Measurements from ENCODE around the gene MCTP2. TPM values are rescaled to one million over a fixed set of nuclear protein-coding genes. Genes with fewer than 3 reads are reported as not detected.

The MCTP2 gene
- total and polyA plus RNA-seq, 2 of the 13 experiments (the other 11 are each of a cell fraction or from before 2014, with no cell fraction given): 5.1 to 8.6 TPM

DNA sequence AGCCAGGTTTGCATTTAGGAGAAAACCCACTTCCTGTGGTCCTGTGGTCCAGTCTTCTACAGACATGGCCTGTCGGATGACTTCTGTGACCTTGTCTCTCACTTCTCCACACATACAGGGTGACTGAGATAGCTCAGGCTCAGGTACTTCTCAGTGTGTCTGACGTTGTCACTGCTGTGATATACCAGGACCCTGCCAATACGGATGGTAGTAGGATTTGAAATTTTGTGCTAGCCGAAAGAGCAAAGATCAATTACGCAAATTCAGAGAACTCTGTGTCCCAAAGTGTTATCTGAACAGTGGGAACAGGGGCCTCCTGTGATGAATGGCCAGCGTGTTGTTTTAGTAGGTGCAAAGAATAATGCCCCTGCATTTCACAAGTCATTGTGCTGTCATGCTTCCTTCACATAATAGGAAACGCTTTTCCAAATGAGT is 128.9 kb downstream of the MCTP2 start:
- Histone ChIP-seq H3K36me3 (replicated peaks in 1 of 2; ENCODE audit: control insufficient read depth in 1 of 2, insufficient read depth in 2 of 2, low read length in 2 of 2) (no peaks in the 10 kb centered on the region), H3K27me3 (ENCODE audit: control insufficient read depth in 1 of 2, insufficient read depth in 2 of 2, low read length in 2 of 2) (no peaks in the 10 kb centered on the region), H3K4me1 (ENCODE audit: insufficient read depth, low read length) (0 out of 2 replicates have a peak, but pooled peaks cover 10% of the 10 kb centered on the region), H3K27ac (ENCODE audit: extremely low read length, insufficient read depth, low read length) (no peak overlapping the region), H2AFZ (ENCODE audit: low read length) (no peak overlapping the region), H3K4me2 (ENCODE audit: low read depth, low read length) (no peak overlapping the region), H4K20me1 (ENCODE audit: insufficient read depth, low read length) (no peaks in the 10 kb centered on the region), H3K79me2 (ENCODE audit: insufficient read depth, low read length) (no peaks in the 10 kb centered on the region), H3K4me3 (replicated peaks in 1 of 3; ENCODE audit: insufficient read depth in 1 of 3, low read depth in 2 of 3, low read length in 3 of 3) (no peak overlapping the region), H3K9ac (ENCODE audit: insufficient read depth, low read depth, low read length) (no peak overlapping the region), H3K9me3 (ENCODE audit: low read length) (no peaks in the 10 kb centered on the region)
- WGBS (ENCODE audit: low lambda C conversion rate): 21% methylated on average over 5 of the region's 7 CpGs
- FAIRE-seq (no peak), ATAC-seq (peak; percentile 40), DNase-seq (ENCODE audit: low spot score) (peak; percentile 55)
- TF ChIP-seq SMYD3 (CRISPR knock-in tag; IDR thresholded peaks at IDR 0.05) (no peak), ZNF180 (CRISPR knock-in tag; IDR thresholded peaks at IDR 0.05; ENCODE audit: borderline replicate concordance, low read depth) (no peak), ZNF383 (CRISPR knock-in tag; IDR thresholded peaks at IDR 0.05; ENCODE audit: borderline replicate concordance) (no peak), GTF3A (CRISPR knock-in tag; conservative IDR thresholded peaks at IDR 0.05) (no peak), DMAP1 (CRISPR knock-in tag; IDR thresholded peaks at IDR 0.05) (no peak), BORCS8-MEF2B (CRISPR knock-in tag; IDR thresholded peaks at IDR 0.05) (no peak), ETV6 (CRISPR knock-in tag; conservative IDR thresholded peaks at IDR 0.05) (no peak), TEAD3 (CRISPR knock-in tag; optimal IDR thresholded peaks at IDR 0.05; ENCODE audit: borderline replicate concordance) (no peak), ZNF3 (CRISPR knock-in tag; IDR thresholded peaks at IDR 0.05) (no peak), WIZ (CRISPR knock-in tag; IDR thresholded peaks at IDR 0.05) (no peak), ZNF749 (CRISPR knock-in tag; IDR thresholded peaks at IDR 0.05; ENCODE audit: borderline replicate concordance) (no peak), SOX13 (IDR thresholded peaks at IDR 0.05) (peak; percentile 18; the same call in 1 of the 2 replicates), SOX13 (CRISPR knock-in tag; conservative IDR thresholded peaks at IDR 0.05 in 1 of 2, IDR thresholded peaks at IDR 0.05 in 1 of 2) (peak in 1 of 2 experiments; percentile 24; a peak in 1 of 4 replicates), RARA (CRISPR knock-in tag; IDR thresholded peaks at IDR 0.05) (no peak), SOX6 (IDR thresholded peaks at IDR 0.05) (no peak), SOX6 (CRISPR knock-in tag; IDR thresholded peaks at IDR 0.05) (0 out of 2 replicates have a peak, but pooled peaks have one; percentile 25), HNF4A (CRISPR knock-in tag; IDR thresholded peaks at IDR 0.05) (0 out of 2 replicates have a peak, but pooled peaks have one; percentile 21)
- TF ChIP-seq, protein P1, sequence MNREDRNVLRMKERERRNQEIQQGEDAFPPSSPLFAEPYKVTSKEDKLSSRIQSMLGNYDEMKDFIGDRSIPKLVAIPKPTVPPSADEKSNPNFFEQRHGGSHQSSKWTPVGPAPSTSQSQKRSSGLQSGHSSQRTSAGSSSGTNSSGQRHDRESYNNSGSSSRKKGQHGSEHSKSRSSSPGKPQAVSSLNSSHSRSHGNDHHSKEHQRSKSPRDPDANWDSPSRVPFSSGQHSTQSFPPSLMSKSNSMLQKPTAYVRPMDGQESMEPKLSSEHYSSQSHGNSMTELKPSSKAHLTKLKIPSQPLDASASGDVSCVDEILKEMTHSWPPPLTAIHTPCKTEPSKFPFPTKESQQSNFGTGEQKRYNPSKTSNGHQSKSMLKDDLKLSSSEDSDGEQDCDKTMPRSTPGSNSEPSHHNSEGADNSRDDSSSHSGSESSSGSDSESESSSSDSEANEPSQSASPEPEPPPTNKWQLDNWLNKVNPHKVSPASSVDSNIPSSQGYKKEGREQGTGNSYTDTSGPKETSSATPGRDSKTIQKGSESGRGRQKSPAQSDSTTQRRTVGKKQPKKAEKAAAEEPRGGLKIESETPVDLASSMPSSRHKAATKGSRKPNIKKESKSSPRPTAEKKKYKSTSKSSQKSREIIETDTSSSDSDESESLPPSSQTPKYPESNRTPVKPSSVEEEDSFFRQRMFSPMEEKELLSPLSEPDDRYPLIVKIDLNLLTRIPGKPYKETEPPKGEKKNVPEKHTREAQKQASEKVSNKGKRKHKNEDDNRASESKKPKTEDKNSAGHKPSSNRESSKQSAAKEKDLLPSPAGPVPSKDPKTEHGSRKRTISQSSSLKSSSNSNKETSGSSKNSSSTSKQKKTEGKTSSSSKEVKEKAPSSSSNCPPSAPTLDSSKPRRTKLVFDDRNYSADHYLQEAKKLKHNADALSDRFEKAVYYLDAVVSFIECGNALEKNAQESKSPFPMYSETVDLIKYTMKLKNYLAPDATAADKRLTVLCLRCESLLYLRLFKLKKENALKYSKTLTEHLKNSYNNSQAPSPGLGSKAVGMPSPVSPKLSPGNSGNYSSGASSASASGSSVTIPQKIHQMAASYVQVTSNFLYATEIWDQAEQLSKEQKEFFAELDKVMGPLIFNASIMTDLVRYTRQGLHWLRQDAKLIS (CRISPR knock-in tag; IDR thresholded peaks at IDR 0.05): no peak
- CTCF ChIA-PET (ENCODE audit: low intra/inter-chr PET ratio, low total read pairs): no interaction called here
- intact Hi-C loops (cut with micrococcal nuclease; ENCODE audit: unreplicated experiment): no loop called here
- no TSS peak for BruUV-seq (replicated peaks)
- POLR2A ChIA-PET: no interaction called here
- in situ Hi-C loops (cut with HindIII; ENCODE audit: extremely low pct_ligation_motif_present, low pct_unique_long_range_greater_than_20kb): no loop called here

Data from HepG2 (cell line).